OCI-LY3 (cell line): ENCODE measurements around the gene KCNIP4.

Source experiments
- H2AFZ ChIP-seq: fragments of 200-600, 300-600 bp; shearing (Covaris generic); 2 replicates; pipeline ENCODE4 v1.6.0; 2014; ENCODE audit warnings: antibody characterized with exemption, low read depth, low read length
- H3K27ac ChIP-seq: fragments of 200-600, 300-600 bp; sonication (generic); 2 replicates; pipeline ENCODE4 v1.5.1; 2014; ENCODE audit warnings: mild to moderate bottlenecking, low read length, moderate library complexity, mixed read lengths
- H3K27me3 ChIP-seq: fragments of 200-600, 300-600 bp; sonication (generic); 2 replicates; pipeline ENCODE4 v1.6.1; 2014; ENCODE audit warnings: low read depth, low read length, mixed read lengths
- H3K36me3 ChIP-seq: fragments of 200-600, 300-600 bp; sonication (generic); replicated peaks from 2 replicates; pipeline ENCODE3; 2014; ENCODE audit warnings: low read depth, low read length, mixed read lengths
- H3K4me1 ChIP-seq: fragments of 300-600, 200-600 bp; sonication (generic); 2 replicates; pipeline ENCODE4 v1.6.1; 2014; ENCODE audit warnings: low read length, mixed read lengths
- H3K4me2 ChIP-seq: fragments of 200-600, 300-600 bp; sonication (generic); 2 replicates; pipeline ENCODE4 v1.6.1; 2014; ENCODE audit warnings: low read length, mixed read lengths
- H3K4me3 ChIP-seq: fragments of 300-600, 200-600 bp; sonication (generic); 2 replicates; pipeline ENCODE4 v1.5.1; 2014; ENCODE audit warnings: antibody characterized with exemption, mild to moderate bottlenecking, low read length, moderate library complexity
- H3K79me2 ChIP-seq: fragments of 300-600, 200-600 bp; shearing (Covaris generic); 2 replicates; pipeline ENCODE4 v1.6.1; 2014; ENCODE audit warnings: mild to moderate bottlenecking, low read length, mixed read lengths
- H3K9ac ChIP-seq: fragments of 300-600, 200-600 bp; shearing (Covaris generic); 2 replicates; pipeline ENCODE4 v1.6.0; 2014; ENCODE audit warnings: mild to moderate bottlenecking, low read length, moderate library complexity
- H3K9me3 ChIP-seq: fragments of 200-600, 300-600 bp; shearing (Covaris generic); 2 replicates; pipeline ENCODE4 v1.6.1; 2014; ENCODE audit warnings: low read length, mixed read lengths; ENCODE audit not compliant: insufficient read depth
- H4K20me1 ChIP-seq: fragments of 200-600, 300-600 bp; sonication (generic); 2 replicates; pipeline ENCODE4 v1.6.1; 2016; ENCODE audit warnings: low read length, mixed read lengths; ENCODE audit not compliant: insufficient read depth
- EZH2phosphoT487 ChIP-seq: fragments of 200-600 bp; shearing (Covaris generic); IDR thresholded peaks from 2 replicates; pipeline ENCODE4 v1.6.1; 2018; ENCODE audit warnings: antibody characterized with exemption, mixed run types, low read depth
- TF ChIP-seq, protein P1 (sequence below): fragments of 200-600, 300-600 bp; sonication (generic); IDR thresholded peaks from 2 replicates; pipeline ENCODE4 v1.5.1; 2014; ENCODE audit warnings: antibody characterized with exemption, low read length, low read depth

Gene KCNIP4

DNA sequence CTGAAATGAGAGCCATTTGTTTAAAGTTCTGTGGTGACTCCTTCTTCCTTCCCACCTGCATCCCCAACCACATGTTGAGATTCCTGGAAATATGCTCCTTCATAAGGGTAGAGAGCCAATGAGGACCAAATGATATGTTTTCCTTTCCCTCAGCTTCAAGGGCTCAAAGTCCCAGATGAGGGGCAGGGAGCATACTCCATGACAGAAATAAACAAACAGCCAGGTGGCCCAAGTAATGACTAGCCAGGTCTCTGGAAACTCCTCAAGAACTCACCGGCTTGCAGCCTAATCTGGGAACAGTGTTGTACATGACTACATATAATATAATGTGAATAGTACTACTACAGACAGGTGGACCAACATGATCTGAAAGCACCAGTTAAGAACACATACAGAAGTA, 856.0 kb downstream of the KCNIP4 start:
- Histone ChIP-seq H4K20me1 (no peaks in the 10 kb centered on the region), H3K27ac (no peak overlapping the region), H3K4me1 (no peaks in the 10 kb centered on the region), H3K9me3 (no peaks in the 10 kb centered on the region), H3K4me3 (no peak overlapping the region), H2AFZ (no peak overlapping the region), H3K36me3 (no peaks in the 10 kb centered on the region), H3K27me3 (no peaks in the 10 kb centered on the region), H3K79me2 (no peaks in the 10 kb centered on the region), H3K9ac (no peak overlapping the region), H3K4me2 (no peak overlapping the region)
- TF ChIP-seq, protein P1, sequence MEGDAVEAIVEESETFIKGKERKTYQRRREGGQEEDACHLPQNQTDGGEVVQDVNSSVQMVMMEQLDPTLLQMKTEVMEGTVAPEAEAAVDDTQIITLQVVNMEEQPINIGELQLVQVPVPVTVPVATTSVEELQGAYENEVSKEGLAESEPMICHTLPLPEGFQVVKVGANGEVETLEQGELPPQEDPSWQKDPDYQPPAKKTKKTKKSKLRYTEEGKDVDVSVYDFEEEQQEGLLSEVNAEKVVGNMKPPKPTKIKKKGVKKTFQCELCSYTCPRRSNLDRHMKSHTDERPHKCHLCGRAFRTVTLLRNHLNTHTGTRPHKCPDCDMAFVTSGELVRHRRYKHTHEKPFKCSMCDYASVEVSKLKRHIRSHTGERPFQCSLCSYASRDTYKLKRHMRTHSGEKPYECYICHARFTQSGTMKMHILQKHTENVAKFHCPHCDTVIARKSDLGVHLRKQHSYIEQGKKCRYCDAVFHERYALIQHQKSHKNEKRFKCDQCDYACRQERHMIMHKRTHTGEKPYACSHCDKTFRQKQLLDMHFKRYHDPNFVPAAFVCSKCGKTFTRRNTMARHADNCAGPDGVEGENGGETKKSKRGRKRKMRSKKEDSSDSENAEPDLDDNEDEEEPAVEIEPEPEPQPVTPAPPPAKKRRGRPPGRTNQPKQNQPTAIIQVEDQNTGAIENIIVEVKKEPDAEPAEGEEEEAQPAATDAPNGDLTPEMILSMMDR: no peak

DNA sequence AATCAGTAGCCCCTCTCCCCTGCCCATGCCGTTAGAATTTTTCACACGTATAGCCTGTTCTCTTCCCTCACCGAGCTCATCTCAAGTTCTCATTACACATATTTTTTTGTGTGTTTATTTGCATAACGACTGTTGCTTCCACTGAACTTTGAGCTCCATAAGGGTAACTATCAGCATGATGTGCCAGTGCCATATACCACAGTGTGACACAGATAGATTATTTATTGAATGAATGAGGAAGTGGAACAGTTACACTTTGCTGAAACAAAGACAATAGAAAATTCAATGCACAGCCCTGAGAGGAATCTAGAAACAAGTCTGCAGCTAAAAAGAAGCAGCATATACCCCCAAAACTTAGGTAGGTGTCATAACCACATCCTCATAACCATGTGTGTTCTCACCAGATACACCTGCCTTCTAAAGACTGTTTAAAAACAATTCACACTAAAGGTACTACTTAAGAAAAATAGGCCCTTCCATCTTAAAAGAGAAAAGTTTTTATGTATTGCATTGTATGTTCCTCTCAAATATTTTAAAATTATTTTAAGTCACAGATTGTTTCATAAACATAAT, 858.4 kb downstream of the KCNIP4 start:
- Histone ChIP-seq H3K4me3 (no peak overlapping the region), H3K4me2 (no peak overlapping the region), H3K79me2 (no peaks in the 10 kb centered on the region), H4K20me1 (no peaks in the 10 kb centered on the region), H3K4me1 (no peaks in the 10 kb centered on the region), H3K36me3 (no peaks in the 10 kb centered on the region), H3K9me3 (no peaks in the 10 kb centered on the region), H3K27me3 (no peaks in the 10 kb centered on the region), H3K27ac (no peak overlapping the region), H2AFZ (no peak overlapping the region), H3K9ac (no peak overlapping the region)
- no peak for TF ChIP-seq EZH2phosphoT487
- TF ChIP-seq, protein P1: no peak

DNA sequence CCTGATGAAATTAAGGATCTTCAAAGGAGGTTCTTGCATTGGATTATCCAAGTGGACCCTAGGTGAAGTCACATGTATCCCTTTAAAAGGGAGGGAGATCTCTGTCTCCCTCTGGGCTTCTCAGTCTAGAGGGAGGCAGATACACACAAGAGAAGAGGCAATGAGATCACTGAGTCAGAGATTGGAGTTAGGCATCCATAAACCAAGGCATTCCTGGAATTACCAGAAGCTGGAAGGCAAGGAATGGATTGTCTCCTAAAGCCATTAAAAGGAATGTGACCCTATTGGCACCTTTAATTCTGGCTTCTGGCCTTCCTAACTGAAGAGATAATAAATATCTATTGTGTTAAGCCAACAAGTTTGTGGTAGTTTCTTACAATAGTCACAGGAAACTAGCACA, 865.2 kb downstream of the KCNIP4 start:
- no peak for TF ChIP-seq EZH2phosphoT487
- TF ChIP-seq, protein P1: no peak
- H3K4me3 ChIP-seq: no peak overlapping the region

DNA sequence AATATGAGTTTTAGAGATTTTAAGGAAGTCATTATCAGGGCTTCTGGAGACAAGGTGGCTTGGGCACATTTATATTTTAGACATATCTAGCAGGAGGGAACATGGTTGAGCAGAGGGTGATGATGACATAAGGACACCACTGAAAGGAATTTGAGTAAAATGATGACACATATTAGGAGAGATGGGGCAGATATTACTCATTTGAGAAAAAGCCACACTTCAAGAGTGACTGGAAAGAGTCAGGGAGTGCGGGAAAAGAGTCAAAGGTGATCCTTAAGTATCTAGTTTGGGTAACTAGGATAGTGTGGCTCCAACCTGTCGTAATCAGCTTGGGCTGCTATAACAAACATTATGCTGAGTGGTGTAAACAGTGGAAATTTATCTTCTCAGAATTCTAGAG, 870.6 kb downstream of the KCNIP4 start:
- Histone ChIP-seq H4K20me1 (no peaks in the 10 kb centered on the region), H3K36me3 (no peaks in the 10 kb centered on the region), H3K4me1 (no peaks in the 10 kb centered on the region), H3K79me2 (no peaks in the 10 kb centered on the region), H3K9ac (no peak overlapping the region), H2AFZ (no peak overlapping the region), H3K27ac (no peak overlapping the region), H3K4me3 (no peak overlapping the region), H3K4me2 (no peak overlapping the region), H3K9me3 (no peaks in the 10 kb centered on the region), H3K27me3 (no peaks in the 10 kb centered on the region)
- TF ChIP-seq, protein P1: no peak
- no peak for TF ChIP-seq EZH2phosphoT487

More for the DNA sequence above, 865.2 kb downstream of the KCNIP4 start:
- no peaks in the 10 kb centered on the region for H3K36me3 ChIP-seq
- no peaks in the 10 kb centered on the region for H3K27me3 ChIP-seq
- H3K79me2 ChIP-seq: no peaks in the 10 kb centered on the region
- H3K9me3 ChIP-seq: no peaks in the 10 kb centered on the region
- no peak overlapping the region for H3K4me2 ChIP-seq
- no peak overlapping the region for H3K27ac ChIP-seq
- no peak overlapping the region for H3K9ac ChIP-seq
- no peak overlapping the region for H2AFZ ChIP-seq
- no peaks in the 10 kb centered on the region for H3K4me1 ChIP-seq
- no peaks in the 10 kb centered on the region for H4K20me1 ChIP-seq
